HepG2 (cell line): ENCODE results near the gene MAML1. TPM values are rescaled to one million over a fixed set of nuclear protein-coding genes. Genes with fewer than 3 reads are reported as not detected.

Source experiments
- JUN ChIP-seq: sonication (generic); formaldehyde crosslinking; IDR thresholded peaks from 2 replicates; pipeline ENCODE4 v1.4.0; 2020; ENCODE audit warnings: mild to moderate bottlenecking, missing genetic modification reagents
- KAT8 ChIP-seq: IDR thresholded peaks from 2 replicates; pipeline ENCODE4 v1.6.1; 2016; ENCODE audit warnings: missing genetic modification reagents, missing compliant biosample characterization
- MTA1 ChIP-seq: sonication (generic); formaldehyde crosslinking; IDR thresholded peaks from 2 replicates; pipeline ENCODE4 v1.4.0; 2020; ENCODE audit warnings: missing genetic modification reagents, mild to moderate bottlenecking, borderline replicate concordance
- NFIC ChIP-seq: IDR thresholded peaks from 2 replicates; pipeline ENCODE4 v1.6.1; 2012; ENCODE audit warnings: mild to moderate bottlenecking, low read length, inconsistent platforms
- NONO ChIP-seq, 2 experiments: fragments of 450-650 bp in 1 of 2; sonication (generic) in 1 of 2; formaldehyde crosslinking in 1 of 2; IDR thresholded peaks in 1 of 2; conservative IDR thresholded peaks in 1 of 2; 2 replicates each; pipeline versions ENCODE4 v1.6.1 to v1.8.0; 2017 to 2022; ENCODE audit warnings: mild to moderate bottlenecking in 1 of 2, missing genetic modification reagents in 1 of 2, moderate library complexity in 1 of 2
- ZBTB21 ChIP-seq: sonication (generic); formaldehyde crosslinking; IDR thresholded peaks from 2 replicates; pipeline ENCODE4 v1.4.0; 2020; ENCODE audit warnings: missing genetic modification reagents
- ZNF251 ChIP-seq: sonication (generic); formaldehyde crosslinking; IDR thresholded peaks from 2 replicates; pipeline ENCODE4 v1.9.0; 2021; ENCODE audit warnings: mild to moderate bottlenecking, missing genetic modification reagents
- ZNF549 ChIP-seq: sonication (generic); formaldehyde crosslinking; IDR thresholded peaks from 2 replicates; pipeline ENCODE4 v1.5.0; 2020; ENCODE audit warnings: missing genetic modification reagents
- ZNF615 ChIP-seq: sonication (generic); formaldehyde crosslinking; IDR thresholded peaks from 2 replicates; pipeline ENCODE4 v1.5.0; 2020; ENCODE audit warnings: mild to moderate bottlenecking, missing genetic modification reagents, borderline replicate concordance
- ZSCAN25 ChIP-seq: sonication (generic); formaldehyde crosslinking; IDR thresholded peaks from 2 replicates; pipeline ENCODE4 v1.8.0; 2022; ENCODE audit warnings: mild to moderate bottlenecking, missing genetic modification reagents
- polyA plus RNA-seq, 8 experiments: library from polyadenylated mRNA; depleted of rRNA in 3 of 8; stranded (reverse) in 7 of 8; unstranded in 1 of 8; fragments of >200 nt; fragmentation: Illumina TruSeq in 4 of 8; extraction: Trizol in 4 of 8; gene quantifications; 2 replicates each; pipeline versions ENCODE4 v1.2.1 to v1.2.3, GENCODE V29; 2011 to 2016; ENCODE audit warnings: low read depth in 4 of 8, missing spikeins in 1 of 8, mixed read lengths in 1 of 8; ENCODE audit not compliant: insufficient read depth in 1 of 8
- total RNA-seq, 5 experiments: library from RNA; depleted of rRNA; stranded (reverse); fragments of >200 nt; fragmentation: Illumina TruSeq; extraction: Trizol; gene quantifications; 2 replicates each; pipeline ENCODE4 v1.2.3, GENCODE V29; 2016; ENCODE audit warnings: low read depth in 1 of 5
- TF ChIP-seq, protein P1 (sequence below): IDR thresholded peaks from 2 replicates; pipeline ENCODE4 v1.6.1; 2012; ENCODE audit warnings: inconsistent platforms
- TF ChIP-seq, protein P2 (sequence below): sonication (generic); formaldehyde crosslinking; IDR thresholded peaks from 2 replicates; pipeline ENCODE4 v1.4.0; 2020; ENCODE audit warnings: missing genetic modification reagents, mild to moderate bottlenecking, borderline replicate concordance
- TF ChIP-seq, protein P3 (sequence below): IDR thresholded peaks from 2 replicates; pipeline ENCODE4 v1.6.1; 2016
- TF ChIP-seq, protein P4 (sequence below): sonication (generic); formaldehyde crosslinking; IDR thresholded peaks from 2 replicates; pipeline ENCODE4 v1.4.0; 2020; ENCODE audit warnings: missing genetic modification reagents, mild to moderate bottlenecking, borderline replicate concordance
- TF ChIP-seq, protein P5 (sequence below), 2 experiments: sonication (generic) in 1 of 2; formaldehyde crosslinking in 1 of 2; IDR thresholded peaks; 2 replicates each; pipeline versions ENCODE4 v1.5.1 to v1.6.1; 2011 to 2020; ENCODE audit warnings: borderline replicate concordance in 1 of 2, low read depth in 1 of 2, low read length in 1 of 2, mild to moderate bottlenecking in 1 of 2, missing genetic modification reagents in 1 of 2, moderate library complexity in 1 of 2
- TF ChIP-seq, protein P6 (sequence below): sonication (generic); formaldehyde crosslinking; IDR thresholded peaks from 2 replicates; pipeline ENCODE4 v1.5.1; 2020; ENCODE audit warnings: missing genetic modification reagents, mild to moderate bottlenecking, borderline replicate concordance
- TF ChIP-seq, protein P7 (sequence below): sonication (generic); formaldehyde crosslinking; IDR thresholded peaks from 2 replicates; pipeline ENCODE4 v1.4.0; 2020; ENCODE audit warnings: missing genetic modification reagents

MAML1 gene
- total and polyA plus RNA-seq, 2 of the 13 experiments (the other 11 are each of a cell fraction or from before 2014, with no cell fraction given) = 10.0 to 10.8 TPM

DNA sequence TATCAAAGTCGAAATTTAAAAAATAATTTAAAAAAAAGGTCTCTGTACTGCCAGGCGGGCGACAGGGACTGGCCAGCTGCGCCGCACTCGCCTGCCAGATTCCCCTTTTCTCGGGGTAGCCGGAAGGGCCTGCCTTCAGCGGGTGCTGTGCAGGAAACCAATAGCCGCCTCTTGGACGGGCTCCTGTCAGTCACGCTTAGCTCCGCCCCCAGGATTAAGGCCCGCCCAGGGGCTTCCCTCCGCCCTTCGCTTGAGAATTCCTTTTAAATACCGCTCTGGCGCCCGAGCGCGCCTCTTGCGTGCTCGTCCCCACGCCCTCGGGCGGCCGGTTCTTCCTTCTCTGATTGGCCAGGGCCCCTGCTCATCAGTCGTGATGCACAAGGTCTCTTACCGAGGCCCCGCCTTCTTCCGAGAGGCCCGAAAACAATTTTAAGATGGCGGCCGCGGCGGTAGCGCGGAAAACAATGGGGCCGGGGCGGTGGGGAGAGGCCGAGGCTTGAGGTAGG is at the start of gene MAML1 (continued):
- TF ChIP-seq ZNF615 (CRISPR knock-in tag) = no peak
- TF ChIP-seq, protein P1, sequence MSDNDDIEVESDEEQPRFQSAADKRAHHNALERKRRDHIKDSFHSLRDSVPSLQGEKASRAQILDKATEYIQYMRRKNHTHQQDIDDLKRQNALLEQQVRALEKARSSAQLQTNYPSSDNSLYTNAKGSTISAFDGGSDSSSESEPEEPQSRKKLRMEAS = no peak
- TF ChIP-seq NFIC = no peak
- no peak for TF ChIP-seq ZSCAN25 (CRISPR knock-in tag)
- TF ChIP-seq, protein P2, sequence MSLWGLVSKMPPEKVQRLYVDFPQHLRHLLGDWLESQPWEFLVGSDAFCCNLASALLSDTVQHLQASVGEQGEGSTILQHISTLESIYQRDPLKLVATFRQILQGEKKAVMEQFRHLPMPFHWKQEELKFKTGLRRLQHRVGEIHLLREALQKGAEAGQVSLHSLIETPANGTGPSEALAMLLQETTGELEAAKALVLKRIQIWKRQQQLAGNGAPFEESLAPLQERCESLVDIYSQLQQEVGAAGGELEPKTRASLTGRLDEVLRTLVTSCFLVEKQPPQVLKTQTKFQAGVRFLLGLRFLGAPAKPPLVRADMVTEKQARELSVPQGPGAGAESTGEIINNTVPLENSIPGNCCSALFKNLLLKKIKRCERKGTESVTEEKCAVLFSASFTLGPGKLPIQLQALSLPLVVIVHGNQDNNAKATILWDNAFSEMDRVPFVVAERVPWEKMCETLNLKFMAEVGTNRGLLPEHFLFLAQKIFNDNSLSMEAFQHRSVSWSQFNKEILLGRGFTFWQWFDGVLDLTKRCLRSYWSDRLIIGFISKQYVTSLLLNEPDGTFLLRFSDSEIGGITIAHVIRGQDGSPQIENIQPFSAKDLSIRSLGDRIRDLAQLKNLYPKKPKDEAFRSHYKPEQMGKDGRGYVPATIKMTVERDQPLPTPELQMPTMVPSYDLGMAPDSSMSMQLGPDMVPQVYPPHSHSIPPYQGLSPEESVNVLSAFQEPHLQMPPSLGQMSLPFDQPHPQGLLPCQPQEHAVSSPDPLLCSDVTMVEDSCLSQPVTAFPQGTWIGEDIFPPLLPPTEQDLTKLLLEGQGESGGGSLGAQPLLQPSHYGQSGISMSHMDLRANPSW (CRISPR knock-in tag) = no peak
- TF ChIP-seq, protein P3, sequence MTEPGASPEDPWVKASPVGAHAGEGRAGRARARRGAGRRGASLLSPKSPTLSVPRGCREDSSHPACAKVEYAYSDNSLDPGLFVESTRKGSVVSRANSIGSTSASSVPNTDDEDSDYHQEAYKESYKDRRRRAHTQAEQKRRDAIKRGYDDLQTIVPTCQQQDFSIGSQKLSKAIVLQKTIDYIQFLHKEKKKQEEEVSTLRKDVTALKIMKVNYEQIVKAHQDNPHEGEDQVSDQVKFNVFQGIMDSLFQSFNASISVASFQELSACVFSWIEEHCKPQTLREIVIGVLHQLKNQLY (CRISPR knock-in tag) = no peak
- no peak for TF ChIP-seq ZNF549 (CRISPR knock-in tag)
- no peak for TF ChIP-seq NONO (IDR thresholded peaks at IDR 0.05)
- peak; percentile 83; the same call in 1 of the 2 replicates for TF ChIP-seq NONO (CRISPR knock-in tag; conservative IDR thresholded peaks at IDR 0.05)
- no peak for TF ChIP-seq JUN (CRISPR knock-in tag)
- TF ChIP-seq, protein P4, sequence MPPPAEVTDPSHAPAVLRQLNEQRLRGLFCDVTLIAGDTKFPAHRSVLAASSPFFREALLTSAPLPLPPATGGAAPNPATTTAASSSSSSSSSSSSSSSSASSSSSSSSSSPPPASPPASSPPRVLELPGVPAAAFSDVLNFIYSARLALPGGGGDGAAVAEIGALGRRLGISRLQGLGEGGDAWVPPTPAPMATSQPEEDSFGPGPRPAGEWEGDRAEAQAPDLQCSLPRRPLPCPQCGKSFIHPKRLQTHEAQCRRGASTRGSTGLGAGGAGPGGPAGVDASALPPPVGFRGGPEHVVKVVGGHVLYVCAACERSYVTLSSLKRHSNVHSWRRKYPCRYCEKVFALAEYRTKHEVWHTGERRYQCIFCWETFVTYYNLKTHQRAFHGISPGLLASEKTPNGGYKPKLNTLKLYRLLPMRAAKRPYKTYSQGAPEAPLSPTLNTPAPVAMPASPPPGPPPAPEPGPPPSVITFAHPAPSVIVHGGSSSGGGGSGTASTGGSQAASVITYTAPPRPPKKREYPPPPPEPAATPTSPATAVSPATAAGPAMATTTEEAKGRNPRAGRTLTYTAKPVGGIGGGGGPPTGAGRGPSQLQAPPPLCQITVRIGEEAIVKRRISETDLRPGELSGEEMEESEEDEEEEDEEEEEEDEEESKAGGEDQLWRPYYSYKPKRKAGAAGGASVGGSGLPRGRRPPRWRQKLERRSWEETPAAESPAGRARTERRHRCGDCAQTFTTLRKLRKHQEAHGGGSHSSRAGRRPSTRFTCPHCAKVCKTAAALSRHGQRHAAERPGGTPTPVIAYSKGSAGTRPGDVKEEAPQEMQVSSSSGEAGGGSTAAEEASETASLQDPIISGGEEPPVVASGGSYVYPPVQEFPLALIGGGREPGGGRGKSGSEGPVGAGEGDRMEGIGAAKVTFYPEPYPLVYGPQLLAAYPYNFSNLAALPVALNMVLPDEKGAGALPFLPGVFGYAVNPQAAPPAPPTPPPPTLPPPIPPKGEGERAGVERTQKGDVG (CRISPR knock-in tag) = no peak
- TF ChIP-seq MTA1 (CRISPR knock-in tag) = no peak
- 0 out of 2 replicates have a peak, but pooled peaks have one; percentile 44 for TF ChIP-seq KAT8 (CRISPR knock-in tag)
- 0 out of 2 replicates have a peak, but pooled peaks have one; percentile 14 for TF ChIP-seq ZBTB21
- TF ChIP-seq, protein P5, sequence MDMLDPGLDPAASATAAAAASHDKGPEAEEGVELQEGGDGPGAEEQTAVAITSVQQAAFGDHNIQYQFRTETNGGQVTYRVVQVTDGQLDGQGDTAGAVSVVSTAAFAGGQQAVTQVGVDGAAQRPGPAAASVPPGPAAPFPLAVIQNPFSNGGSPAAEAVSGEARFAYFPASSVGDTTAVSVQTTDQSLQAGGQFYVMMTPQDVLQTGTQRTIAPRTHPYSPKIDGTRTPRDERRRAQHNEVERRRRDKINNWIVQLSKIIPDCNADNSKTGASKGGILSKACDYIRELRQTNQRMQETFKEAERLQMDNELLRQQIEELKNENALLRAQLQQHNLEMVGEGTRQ (IDR thresholded peaks at IDR 0.05; ENCODE audit: low read depth, low read length) = no peak
- TF ChIP-seq, protein P5 (CRISPR knock-in tag; IDR thresholded peaks at IDR 0.05; ENCODE audit: borderline replicate concordance) = no peak
- TF ChIP-seq, protein P6, sequence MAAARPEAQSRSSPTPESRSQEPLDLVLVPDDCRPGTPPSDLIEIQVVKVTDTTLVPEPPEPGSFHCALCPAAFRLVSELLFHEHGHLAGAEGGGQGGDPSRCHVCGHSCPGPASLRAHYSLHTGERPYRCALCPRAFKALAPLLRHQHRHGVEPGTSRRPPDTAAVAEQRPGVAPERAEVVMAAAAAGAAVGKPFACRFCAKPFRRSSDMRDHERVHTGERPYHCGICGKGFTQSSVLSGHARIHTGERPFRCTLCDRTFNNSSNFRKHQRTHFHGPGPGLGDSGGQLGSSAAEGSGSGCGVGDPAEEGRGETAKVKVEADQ (CRISPR knock-in tag) = no peak
- TF ChIP-seq, protein P7, sequence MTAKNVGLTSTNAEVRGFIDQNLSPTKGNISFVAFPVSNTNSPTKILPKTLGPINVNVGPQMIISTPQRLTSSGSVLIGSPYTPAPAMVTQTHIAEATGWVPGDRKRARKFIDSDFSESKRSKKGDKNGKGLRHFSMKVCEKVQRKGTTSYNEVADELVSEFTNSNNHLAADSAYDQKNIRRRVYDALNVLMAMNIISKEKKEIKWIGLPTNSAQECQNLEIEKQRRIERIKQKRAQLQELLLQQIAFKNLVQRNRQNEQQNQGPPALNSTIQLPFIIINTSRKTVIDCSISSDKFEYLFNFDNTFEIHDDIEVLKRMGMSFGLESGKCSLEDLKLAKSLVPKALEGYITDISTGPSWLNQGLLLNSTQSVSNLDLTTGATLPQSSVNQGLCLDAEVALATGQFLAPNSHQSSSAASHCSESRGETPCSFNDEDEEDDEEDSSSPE (CRISPR knock-in tag) = peak; percentile 89
- no peak for TF ChIP-seq ZNF251 (CRISPR knock-in tag)
